RWPE2 (cell line): Measurements from ENCODE around the gene NDFIP1.

ENCODE experiments used
- ATAC-seq: fragments of 200-7000 bp; cut with Tn5 transposase; 3 replicates; pipeline ENCODE4 v1.9.1; 2021; ENCODE audit warnings: low read depth
- DNase-seq: peaks from one replicate; pipeline ENCODE4 v3.0.0-alpha.2; 2020; ENCODE audit warnings: low spot score
- H3K27ac ChIP-seq: fragments of 450-650 bp; 2 replicates; pipeline ENCODE4 v1.5.1; 2017; ENCODE audit warnings: mild to moderate bottlenecking; ENCODE audit not compliant: poor library complexity, severe bottlenecking
- H3K27me3 ChIP-seq: fragments of 250-450 bp; sonication (Bioruptor Pico); 2 replicates; pipeline ENCODE4 v1.5.1; 2021; ENCODE audit warnings: mild to moderate bottlenecking, moderate library complexity; ENCODE audit not compliant: insufficient read depth, poor library complexity, severe bottlenecking
- H3K36me3 ChIP-seq: fragments of 250-450 bp; sonication (Bioruptor Pico); 2 replicates; pipeline ENCODE4 v1.5.1; 2020; ENCODE audit warnings: low read depth, mild to moderate bottlenecking, moderate library complexity
- H3K4me1 ChIP-seq: fragments of 250-450 bp; sonication (Bioruptor Pico); 2 replicates; pipeline ENCODE4 v1.5.1; 2021; ENCODE audit warnings: mild to moderate bottlenecking, moderate library complexity; ENCODE audit not compliant: insufficient read depth, poor library complexity, severe bottlenecking
- H3K4me3 ChIP-seq: fragments of 250-450 bp; sonication (Bioruptor Pico); 2 replicates; pipeline ENCODE4 v1.5.1; 2021; ENCODE audit warnings: mild to moderate bottlenecking, moderate library complexity; ENCODE audit not compliant: severe bottlenecking
- H3K9me3 ChIP-seq: fragments of 250-450 bp; sonication (Bioruptor Pico); 2 replicates; pipeline ENCODE4 v1.5.1; 2021; ENCODE audit warnings: mild to moderate bottlenecking, moderate library complexity; ENCODE audit not compliant: severe bottlenecking
- TF ChIP-seq, protein P1 (sequence below): fragments of 450-650 bp; IDR thresholded peaks from one replicate; pipeline ENCODE4 v1.5.1; 2017; ENCODE audit warnings: mild to moderate bottlenecking, moderate library complexity; ENCODE audit not compliant: poor library complexity, severe bottlenecking

NDFIP1 gene

DNA sequence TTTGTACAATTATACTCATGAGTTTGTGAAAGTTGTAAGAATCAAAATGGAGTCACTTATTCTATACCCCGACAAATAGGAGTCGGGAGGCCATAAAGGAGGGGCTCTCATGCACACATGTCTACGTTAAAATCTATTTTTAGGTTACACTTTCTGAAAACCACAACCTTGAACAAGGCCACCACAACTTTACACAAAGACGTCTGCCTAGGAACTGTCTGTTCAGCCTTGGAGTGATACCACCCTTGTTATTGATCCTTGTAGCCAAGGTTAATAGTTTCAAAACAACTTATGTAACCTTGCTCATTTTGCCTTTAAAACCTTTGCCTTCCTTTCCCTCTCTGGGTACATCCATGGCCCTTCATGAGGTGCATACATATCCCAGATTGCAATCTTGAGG, 4.1 kb upstream of the NDFIP1 start:
- Histone ChIP-seq H3K4me3 (no peak overlapping the region), H3K4me1 (no peaks in the 10 kb centered on the region), H3K27me3 (no peaks in the 10 kb centered on the region), H3K36me3 (no peaks in the 10 kb centered on the region), H3K9me3 (no peaks in the 10 kb centered on the region), H3K27ac (no peak overlapping the region)
- TF ChIP-seq, protein P1, sequence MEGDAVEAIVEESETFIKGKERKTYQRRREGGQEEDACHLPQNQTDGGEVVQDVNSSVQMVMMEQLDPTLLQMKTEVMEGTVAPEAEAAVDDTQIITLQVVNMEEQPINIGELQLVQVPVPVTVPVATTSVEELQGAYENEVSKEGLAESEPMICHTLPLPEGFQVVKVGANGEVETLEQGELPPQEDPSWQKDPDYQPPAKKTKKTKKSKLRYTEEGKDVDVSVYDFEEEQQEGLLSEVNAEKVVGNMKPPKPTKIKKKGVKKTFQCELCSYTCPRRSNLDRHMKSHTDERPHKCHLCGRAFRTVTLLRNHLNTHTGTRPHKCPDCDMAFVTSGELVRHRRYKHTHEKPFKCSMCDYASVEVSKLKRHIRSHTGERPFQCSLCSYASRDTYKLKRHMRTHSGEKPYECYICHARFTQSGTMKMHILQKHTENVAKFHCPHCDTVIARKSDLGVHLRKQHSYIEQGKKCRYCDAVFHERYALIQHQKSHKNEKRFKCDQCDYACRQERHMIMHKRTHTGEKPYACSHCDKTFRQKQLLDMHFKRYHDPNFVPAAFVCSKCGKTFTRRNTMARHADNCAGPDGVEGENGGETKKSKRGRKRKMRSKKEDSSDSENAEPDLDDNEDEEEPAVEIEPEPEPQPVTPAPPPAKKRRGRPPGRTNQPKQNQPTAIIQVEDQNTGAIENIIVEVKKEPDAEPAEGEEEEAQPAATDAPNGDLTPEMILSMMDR, result no peak
- no peak for DNase-seq
- ATAC-seq, result no peak

DNA sequence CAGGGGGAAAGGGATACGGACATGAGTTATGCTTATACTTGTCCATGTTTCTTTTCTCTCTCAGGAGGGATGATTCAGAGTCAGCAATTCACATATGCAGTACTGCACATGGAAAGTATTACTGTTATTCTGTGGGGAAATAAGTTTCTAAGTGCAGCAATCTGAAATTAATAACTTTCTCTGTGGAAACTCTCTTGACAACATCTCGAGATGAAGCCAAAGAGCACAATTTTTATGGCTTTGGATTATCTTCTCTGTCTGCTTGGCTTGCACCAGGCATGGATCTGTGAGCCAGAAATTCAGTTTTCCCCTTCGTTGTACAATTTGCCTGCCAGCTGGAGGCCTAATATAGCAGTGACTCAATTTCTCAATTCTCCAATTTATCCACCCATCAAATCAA, 2.5 kb upstream of the NDFIP1 start:
- TF ChIP-seq, protein P1, result no peak
- H3K9me3 ChIP-seq, result no peaks in the 10 kb centered on the region
- H3K4me3 ChIP-seq, result no peak overlapping the region
- DNase-seq (no peak), ATAC-seq (no peak)
- peaks cover 9% of the 10 kb centered on the region for H3K4me1 ChIP-seq
- no peak overlapping the region for H3K27ac ChIP-seq
- no peaks in the 10 kb centered on the region for H3K27me3 ChIP-seq
- peaks cover 8% of the 10 kb centered on the region; the same call in 1 of the 2 replicates for H3K36me3 ChIP-seq

DNA sequence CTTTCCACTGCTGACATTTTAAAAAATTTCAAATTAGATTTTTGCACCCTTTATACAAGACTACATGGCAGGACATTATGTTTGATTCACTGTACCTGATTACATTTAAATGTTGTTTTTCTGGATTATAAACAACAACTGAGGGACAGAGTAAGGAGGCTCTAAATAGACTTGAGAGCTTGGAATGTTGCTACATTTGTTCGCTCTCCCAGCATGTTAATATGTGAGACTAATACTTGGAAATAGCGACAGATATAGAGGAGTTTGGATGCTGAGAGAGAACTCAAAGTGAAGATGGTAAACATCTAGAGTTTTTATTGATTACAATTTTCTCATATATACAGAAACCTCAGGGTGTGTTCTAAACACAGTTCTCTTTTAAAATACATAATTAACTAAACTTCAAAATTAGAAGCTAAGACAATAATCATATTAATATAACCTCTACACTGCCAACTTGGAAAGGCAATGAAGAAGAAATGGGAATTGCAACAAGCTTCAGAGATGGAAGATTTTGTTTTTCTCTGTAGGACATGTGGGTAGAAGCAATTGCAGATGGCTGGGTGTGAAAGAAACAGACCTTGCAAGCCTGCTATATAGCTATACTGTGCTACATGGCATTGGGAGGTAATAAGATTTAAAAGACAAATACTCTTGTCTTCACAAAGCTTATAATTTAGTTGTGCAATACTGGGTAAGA, 1.4 kb upstream of the NDFIP1 start:
- no peak for ATAC-seq

DNA sequence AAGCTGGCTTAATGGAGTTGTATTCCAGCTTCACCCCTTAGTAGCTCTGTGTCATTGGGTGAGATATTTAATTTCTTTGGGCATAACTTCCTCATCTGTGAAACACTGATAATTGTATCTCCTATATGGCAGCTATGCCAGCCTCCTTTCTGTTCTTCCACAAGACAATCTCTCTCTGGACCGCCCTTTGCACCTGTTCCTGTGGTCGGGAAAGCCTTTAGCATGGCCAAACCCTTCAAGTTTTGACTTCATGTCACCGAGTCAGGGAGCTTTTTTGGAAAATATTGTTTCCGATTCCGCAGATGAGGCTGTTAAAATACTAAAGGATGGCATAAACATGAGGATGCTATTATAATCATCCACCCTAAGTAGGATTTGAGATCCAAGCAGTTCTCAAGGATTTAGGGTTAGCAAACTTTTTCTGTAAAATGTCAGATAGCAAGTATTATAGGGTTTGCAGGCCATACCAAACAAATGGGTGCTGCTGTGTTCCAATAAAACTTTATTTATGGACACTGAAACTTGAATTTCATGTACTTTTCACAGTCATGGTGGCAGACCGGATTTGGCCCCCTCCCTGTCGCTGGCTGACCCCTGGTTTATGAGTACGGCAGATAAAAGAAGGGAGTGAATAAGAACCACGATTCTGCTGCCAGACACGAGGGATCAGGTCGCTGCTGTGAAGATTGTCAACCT, 695 bp upstream of the NDFIP1 start:
- H3K9me3 ChIP-seq, result no peaks in the 10 kb centered on the region
- peak overlapping the region; percentile 67 for H3K27ac ChIP-seq
- TF ChIP-seq, protein P1, result no peak
- H3K4me1 ChIP-seq, result peaks cover 10% of the 10 kb centered on the region
- peaks cover 12% of the 10 kb centered on the region; the same call in 1 of the 2 replicates for H3K36me3 ChIP-seq
- H3K4me3 ChIP-seq, result peak overlapping the region; percentile 80
- H3K27me3 ChIP-seq, result no peaks in the 10 kb centered on the region
- DNase-seq, result no peak
- ATAC-seq, result no peak

More for the DNA sequence above, 1.4 kb upstream of the NDFIP1 start:
- H3K27ac ChIP-seq, result no peak overlapping the region
- peaks cover 12% of the 10 kb centered on the region; the same call in 1 of the 2 replicates for H3K36me3 ChIP-seq
- no peaks in the 10 kb centered on the region for H3K9me3 ChIP-seq
- no peak overlapping the region for H3K4me3 ChIP-seq
- peaks cover 10% of the 10 kb centered on the region for H3K4me1 ChIP-seq
- TF ChIP-seq, protein P1, result no peak
- no peak for DNase-seq
- H3K27me3 ChIP-seq, result no peaks in the 10 kb centered on the region
